Measurements from ENCODE around the gene SCYGR7. TPM values are rescaled to one million over a fixed set of nuclear protein-coding genes. Genes with fewer than 3 reads are reported as not detected.

The SCYGR7 gene
- polyA plus RNA-seq, 3 donors: not detected

- Mint-ChIP-seq H3K9me3 (peaks cover 0 to 3% (median 0%) of the 10 kb centered on the region in 7 donors), H3K27ac (no peak overlapping the region), H3K4me3 (no peak overlapping the region), H3K36me3 (no peaks in the 10 kb centered on the region), H3K4me1 (no peaks in the 10 kb centered on the region), H3K27me3 (ENCODE audit: low read depth in 3 of 3) (peaks cover 2 to 4% (median 2%) of the 10 kb centered on the region in 3 donors)
- Histone ChIP-seq H3K36me3 (replicated peaks in 1 of 2; ENCODE audit: control insufficient read depth in 1 of 2, insufficient read depth in 2 of 2, low read length in 2 of 2) (no peaks in the 10 kb centered on the region), H3K79me2 (ENCODE audit: insufficient read depth, low read length) (no peaks in the 10 kb centered on the region), H3K27ac (ENCODE audit: low read depth in 1 of 2, low read length in 2 of 2) (no peak overlapping the region), H2AFZ (ENCODE audit: insufficient read depth, low read depth, low read length, poor library complexity, severe bottlenecking) (no peak overlapping the region), H3K9me3 (replicated peaks in 1 of 2; ENCODE audit: control insufficient read depth in 1 of 2, insufficient read depth in 1 of 2, low read length in 2 of 2) (no peaks in the 10 kb centered on the region), H3K27me3 (ENCODE audit: control insufficient read depth in 2 of 2, insufficient read depth in 2 of 2, low read length in 2 of 2) (no peaks in the 10 kb centered on the region), H3K4me1 (ENCODE audit: control insufficient read depth in 1 of 2, insufficient read depth in 2 of 2, low read length in 2 of 2) (no peaks in the 10 kb centered on the region), H3K4me2 (replicated peaks; ENCODE audit: extremely low read depth, low read length, poor library complexity, severe bottlenecking) (no peak overlapping the region), H3K9ac (ENCODE audit: insufficient read depth, low read length, poor library complexity, severe bottlenecking) (no peak overlapping the region), H3K4me3 (replicated peaks in 1 of 3; ENCODE audit: low read depth in 2 of 3, low read length in 3 of 3) (no peak overlapping the region), H4K20me1 (ENCODE audit: insufficient read depth, low read length) (no peaks in the 10 kb centered on the region)
- TF ChIP-seq CTCF (IDR thresholded peaks at IDR 0.05): no peak
- DNase-seq: no peak
- intact Hi-C loops (cut with micrococcal nuclease): no loop called here
- WGBS (ENCODE audit: insufficient coverage): 100% methylated on average over 1 of the region's 3 CpGs
Measured at GRCh38 chr2:227703961-227704360, 24.2 kb upstream of the SCYGR7 start.

- Mint-ChIP-seq H3K4me1 (no peaks in the 10 kb centered on the region), H3K27me3 (ENCODE audit: low read depth in 3 of 3) (peaks cover 2 to 4% (median 4%) of the 10 kb centered on the region in 3 donors), H3K9me3 (peaks cover 0 to 2% (median 0%) of the 10 kb centered on the region in 7 donors)
Measured at GRCh38 chr2:227706859-227707258, 21.3 kb upstream of the SCYGR7 start.

More at GRCh38 chr2:227706859-227707258, 21.3 kb upstream of the SCYGR7 start:
- H3K79me2 ChIP-seq (ENCODE audit: insufficient read depth, low read length): no peaks in the 10 kb centered on the region
- no peak overlapping the region for H2AFZ ChIP-seq (ENCODE audit: insufficient read depth, low read depth, low read length, poor library complexity, severe bottlenecking)
- Mint-ChIP-seq H3K36me3 (no peaks in the 10 kb centered on the region), H3K4me3 (no peak overlapping the region), H3K27ac (no peak overlapping the region)
- no peak for DNase-seq
- TF ChIP-seq CTCF (IDR thresholded peaks at IDR 0.05): no peak
- H3K4me1 ChIP-seq (ENCODE audit: control insufficient read depth in 1 of 2, insufficient read depth in 2 of 2, low read length in 2 of 2): no peaks in the 10 kb centered on the region
- no peaks in the 10 kb centered on the region for H4K20me1 ChIP-seq (ENCODE audit: insufficient read depth, low read length)
- no peaks in the 10 kb centered on the region for H3K27me3 ChIP-seq (ENCODE audit: control insufficient read depth in 2 of 2, insufficient read depth in 2 of 2, low read length in 2 of 2)
- H3K9me3 ChIP-seq (replicated peaks in 1 of 2; ENCODE audit: control insufficient read depth in 1 of 2, insufficient read depth in 1 of 2, low read length in 2 of 2): no peaks in the 10 kb centered on the region
- intact Hi-C loops (cut with micrococcal nuclease): no loop called here
- H3K9ac ChIP-seq (ENCODE audit: insufficient read depth, low read length, poor library complexity, severe bottlenecking): no peak overlapping the region
- no peak overlapping the region for H3K4me2 ChIP-seq (replicated peaks; ENCODE audit: extremely low read depth, low read length, poor library complexity, severe bottlenecking)
- H3K27ac ChIP-seq (ENCODE audit: low read depth in 1 of 2, low read length in 2 of 2): no peak overlapping the region
- WGBS (ENCODE audit: insufficient coverage): 93% methylated on average over 4 of the region's 4 CpGs
- no peak overlapping the region for H3K4me3 ChIP-seq (replicated peaks in 1 of 3; ENCODE audit: low read depth in 2 of 3, low read length in 3 of 3)
- no peaks in the 10 kb centered on the region for H3K36me3 ChIP-seq (replicated peaks in 1 of 2; ENCODE audit: control insufficient read depth in 1 of 2, insufficient read depth in 2 of 2, low read length in 2 of 2)
